CD4-positive, alpha-beta T cell treated with Interleukin-6 at 100 ng/mL for 8 hours (primary cell): ENCODE data around the gene PTPRG.
"Not testable (repeated sequence)": the region's sequence is repeated elsewhere in the genome, so short reads cannot be mapped to it uniquely, and the experiment has no call there.

ENCODE experiments used
- DNase-seq: peaks from one replicate; pipeline ENCODE4 v3.0.0-alpha.2; 2020; ENCODE audit warnings: mixed read lengths, low spot score

The PTPRG gene

GRCh38 chr3:61725851-61726333, 164.5 kb downstream of the PTPRG start:
- DNase-seq = no peak

GRCh38 chr3:61727435-61727834, 166.1 kb downstream of the PTPRG start:
- no peak for DNase-seq

- no peak for DNase-seq
These were observed 167.8 kb downstream of the PTPRG start for GRCh38 chr3:61729038-61729634.

GRCh38 chr3:61730056-61730455, 168.7 kb downstream of the PTPRG start:
- no peak for DNase-seq

- no peak for DNase-seq
These were observed 169.3 kb downstream of the PTPRG start for GRCh38 chr3:61730577-61731231.

GRCh38 chr3:61733000-61733399, 171.6 kb downstream of the PTPRG start:
- no peak for DNase-seq

- DNase-seq = no peak
These were observed 172.5 kb downstream of the PTPRG start for GRCh38 chr3:61733876-61734275.

- DNase-seq = no peak
These were observed 173.6 kb downstream of the PTPRG start for GRCh38 chr3:61734749-61735686.

GRCh38 chr3:61736506-61736905, 175.1 kb downstream of the PTPRG start:
- no peak for DNase-seq

- DNase-seq = no peak
These were observed 178.3 kb downstream of the PTPRG start for GRCh38 chr3:61739640-61740039.

GRCh38 chr3:61740494-61740893, 179.1 kb downstream of the PTPRG start:
- no peak for DNase-seq

GRCh38 chr3:61741551-61741950, 180.2 kb downstream of the PTPRG start:
- no peak for DNase-seq

- DNase-seq = no peak
These were observed 180.6 kb downstream of the PTPRG start for GRCh38 chr3:61742006-61742405.

GRCh38 chr3:61743067-61743466, 181.7 kb downstream of the PTPRG start:
- DNase-seq = no peak

GRCh38 chr3:61743686-61744242, 182.4 kb downstream of the PTPRG start:
- DNase-seq = no peak

- no peak for DNase-seq
These were observed 186.9 kb downstream of the PTPRG start for GRCh38 chr3:61748288-61748687.

- DNase-seq = no peak
These were observed 189.4 kb downstream of the PTPRG start for GRCh38 chr3:61750766-61751165.

GRCh38 chr3:61758839-61759238, 197.5 kb downstream of the PTPRG start:
- DNase-seq = no peak

- not testable (repeated sequence) for DNase-seq
These were observed 199.4 kb downstream of the PTPRG start for GRCh38 chr3:61760783-61761182.

GRCh38 chr3:61761694-61762430, 200.5 kb downstream of the PTPRG start:
- no peak for DNase-seq

GRCh38 chr3:61765157-61765876, 203.9 kb downstream of the PTPRG start:
- no peak for DNase-seq
